Osteocyte (in vitro differentiated cells): ENCODE data around the gene SYS1. TPM values are rescaled to one million over a fixed set of nuclear protein-coding genes. Genes with fewer than 3 reads are reported as not detected.

Experiments
- DNase-seq: peaks from one replicate; pipeline ENCODE4 v3.0.0; 2021; ENCODE audit warnings: mixed read lengths; ENCODE audit not compliant: unreplicated experiment; ENCODE audit errors: extremely low spot score
- H3K27ac Mint-ChIP-seq: one replicate; pipeline ENCODE4 v1.8.0; 2021; ENCODE audit warnings: mild to moderate bottlenecking, mixed read lengths; ENCODE audit not compliant: unreplicated experiment
- H3K27me3 Mint-ChIP-seq: one replicate; pipeline ENCODE4 v1.8.0; 2021; ENCODE audit warnings: mixed read lengths; ENCODE audit not compliant: unreplicated experiment
- H3K36me3 Mint-ChIP-seq: one replicate; pipeline ENCODE4 v1.8.0; 2021; ENCODE audit warnings: mixed read lengths; ENCODE audit not compliant: unreplicated experiment
- H3K4me1 Mint-ChIP-seq: one replicate; pipeline ENCODE4 v1.8.0; 2021; ENCODE audit warnings: mixed read lengths; ENCODE audit not compliant: unreplicated experiment
- H3K4me3 Mint-ChIP-seq: one replicate; pipeline ENCODE4 v1.8.0; 2021; ENCODE audit warnings: mild to moderate bottlenecking, moderate library complexity, mixed read lengths; ENCODE audit not compliant: unreplicated experiment
- H3K9me3 Mint-ChIP-seq: one replicate; pipeline ENCODE4 v1.8.0; 2021; ENCODE audit warnings: mixed read lengths; ENCODE audit not compliant: unreplicated experiment
- total RNA-seq: library from RNA; stranded (reverse); gene quantifications from 2 replicates; pipeline ENCODE4 v1.2.1, GENCODE V29; 2021
- TF ChIP-seq, protein P1 (sequence below): fragments of 200-600 bp; sonication (generic); IDR thresholded peaks from 2 replicates; pipeline ENCODE4 v1.5.0; 2021; ENCODE audit warnings: antibody characterized with exemption, mild to moderate bottlenecking, moderate library complexity

The SYS1 gene
- total RNA-seq, 1 donor from 2014 or later, result 23.7 TPM

GRCh38 chr20:45339799-45340198 lies 23.2 kb upstream of the SYS1 start:
- no peak overlapping the region for H3K27ac Mint-ChIP-seq
- peaks cover 87% of the 10 kb centered on the region for H3K4me1 Mint-ChIP-seq
- H3K9me3 Mint-ChIP-seq, result no peaks in the 10 kb centered on the region
- no peaks in the 10 kb centered on the region for H3K27me3 Mint-ChIP-seq
- TF ChIP-seq, protein P1, sequence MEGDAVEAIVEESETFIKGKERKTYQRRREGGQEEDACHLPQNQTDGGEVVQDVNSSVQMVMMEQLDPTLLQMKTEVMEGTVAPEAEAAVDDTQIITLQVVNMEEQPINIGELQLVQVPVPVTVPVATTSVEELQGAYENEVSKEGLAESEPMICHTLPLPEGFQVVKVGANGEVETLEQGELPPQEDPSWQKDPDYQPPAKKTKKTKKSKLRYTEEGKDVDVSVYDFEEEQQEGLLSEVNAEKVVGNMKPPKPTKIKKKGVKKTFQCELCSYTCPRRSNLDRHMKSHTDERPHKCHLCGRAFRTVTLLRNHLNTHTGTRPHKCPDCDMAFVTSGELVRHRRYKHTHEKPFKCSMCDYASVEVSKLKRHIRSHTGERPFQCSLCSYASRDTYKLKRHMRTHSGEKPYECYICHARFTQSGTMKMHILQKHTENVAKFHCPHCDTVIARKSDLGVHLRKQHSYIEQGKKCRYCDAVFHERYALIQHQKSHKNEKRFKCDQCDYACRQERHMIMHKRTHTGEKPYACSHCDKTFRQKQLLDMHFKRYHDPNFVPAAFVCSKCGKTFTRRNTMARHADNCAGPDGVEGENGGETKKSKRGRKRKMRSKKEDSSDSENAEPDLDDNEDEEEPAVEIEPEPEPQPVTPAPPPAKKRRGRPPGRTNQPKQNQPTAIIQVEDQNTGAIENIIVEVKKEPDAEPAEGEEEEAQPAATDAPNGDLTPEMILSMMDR, result no peak
- no peak overlapping the region for H3K4me3 Mint-ChIP-seq
- H3K36me3 Mint-ChIP-seq, result peaks cover 2% of the 10 kb centered on the region
- DNase-seq, result no peak

DNA sequence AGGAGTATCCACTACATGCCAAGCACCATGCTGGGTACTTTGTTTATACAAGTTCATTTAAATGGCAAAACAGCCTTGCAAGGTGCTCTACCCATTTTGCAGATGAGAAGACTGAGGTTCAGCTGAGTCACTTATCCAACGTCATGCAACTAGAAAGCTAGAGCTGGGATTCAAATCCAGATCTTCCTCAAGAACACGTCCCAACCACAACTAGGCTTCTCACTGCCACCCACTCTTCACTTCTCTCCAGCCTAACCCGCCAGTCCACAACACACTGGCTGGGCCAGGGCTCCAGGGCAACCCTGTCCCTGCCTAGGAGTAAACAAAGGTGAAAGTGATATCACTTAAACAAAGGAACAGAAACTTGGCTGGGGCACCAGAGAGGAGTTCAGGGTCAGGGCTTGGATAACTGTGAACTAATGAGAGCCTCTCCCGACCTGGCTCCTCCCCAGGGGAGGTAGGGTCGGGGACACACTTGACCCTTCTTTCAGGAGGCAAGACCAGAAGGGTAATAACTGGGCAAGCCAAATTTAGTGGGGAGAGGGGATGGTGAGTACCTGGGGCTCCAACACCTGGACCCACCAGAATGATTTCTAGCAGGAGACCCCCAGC lies 22.6 kb upstream of the SYS1 start:
- no peak for DNase-seq
- H3K36me3 Mint-ChIP-seq, result peaks cover 2% of the 10 kb centered on the region
- no peaks in the 10 kb centered on the region for H3K27me3 Mint-ChIP-seq
- no peak overlapping the region for H3K4me3 Mint-ChIP-seq
- H3K4me1 Mint-ChIP-seq, result peaks cover 93% of the 10 kb centered on the region
- no peaks in the 10 kb centered on the region for H3K9me3 Mint-ChIP-seq
- no peak overlapping the region for H3K27ac Mint-ChIP-seq
- TF ChIP-seq, protein P1, result no peak

DNA sequence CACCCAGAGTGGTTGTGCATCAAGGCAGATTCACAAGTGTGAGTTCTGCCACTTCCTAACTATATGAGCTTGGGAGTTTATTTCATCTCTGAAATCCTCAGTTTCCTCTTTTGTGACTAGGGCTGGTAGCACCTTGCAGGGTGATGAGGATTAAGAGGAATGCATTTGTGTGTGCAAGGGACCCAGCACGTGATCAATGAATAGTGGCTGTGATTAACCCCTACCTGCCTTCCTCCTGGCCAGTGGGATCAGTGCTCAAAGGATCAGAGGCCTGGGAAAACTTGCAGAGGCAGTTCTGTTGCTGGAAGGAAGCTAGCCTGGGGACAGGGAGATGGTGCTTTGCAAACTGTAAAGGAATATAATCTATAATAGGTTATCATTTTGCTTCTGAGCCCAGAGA lies 22.0 kb upstream of the SYS1 start:
- Mint-ChIP-seq H3K9me3 (no peaks in the 10 kb centered on the region), H3K27me3 (no peaks in the 10 kb centered on the region), H3K4me1 (peaks cover 93% of the 10 kb centered on the region), H3K36me3 (peaks cover 2% of the 10 kb centered on the region), H3K27ac (peak overlapping the region; percentile 63), H3K4me3 (no peak overlapping the region)
- TF ChIP-seq, protein P1, result no peak
- DNase-seq, result no peak

DNA sequence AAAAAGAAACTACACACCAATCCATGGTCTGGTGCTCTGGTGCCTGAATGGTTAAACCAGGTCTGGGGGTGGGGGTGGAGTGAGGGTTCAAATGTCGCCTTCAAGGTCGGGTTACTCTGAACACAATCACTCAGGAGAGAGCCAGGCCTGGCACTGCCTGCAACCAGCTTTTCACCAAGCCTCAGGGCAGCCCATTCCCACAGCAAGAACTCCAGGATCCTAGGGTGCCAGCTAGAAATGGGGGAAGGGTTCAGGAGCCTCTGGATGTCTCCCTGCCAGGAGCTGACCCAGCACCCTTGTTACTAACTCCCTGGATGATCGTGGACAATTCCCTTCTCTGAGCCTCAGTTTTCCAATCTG lies 21.4 kb upstream of the SYS1 start:
- H3K4me3 Mint-ChIP-seq, result no peak overlapping the region

More for the DNA sequence above, 21.4 kb upstream of the SYS1 start:
- no peaks in the 10 kb centered on the region for H3K27me3 Mint-ChIP-seq
- H3K36me3 Mint-ChIP-seq, result peaks cover 2% of the 10 kb centered on the region
- H3K9me3 Mint-ChIP-seq, result no peaks in the 10 kb centered on the region
- no peak for DNase-seq
- peak overlapping the region; percentile 89 for H3K27ac Mint-ChIP-seq
- peaks cover 93% of the 10 kb centered on the region for H3K4me1 Mint-ChIP-seq
- TF ChIP-seq, protein P1, result no peak
